ENCODE measurements around the gene MSI1.

The MSI1 gene

GRCh38 chr12:120399531-120399930 lies 30.6 kb upstream of the MSI1 start:
- DNase-seq (ENCODE audit: insufficient read length) (no peak), FAIRE-seq (no peak)
- no peak for TF ChIP-seq TAF1 (IDR thresholded peaks at IDR 0.05; ENCODE audit: borderline replicate concordance, low read depth, low read length)
- no peak for TF ChIP-seq POLR2AphosphoS5 (IDR thresholded peaks at IDR 0.05; ENCODE audit: low read depth, low read length)
- TF ChIP-seq POLR2A (IDR thresholded peaks at IDR 0.05; ENCODE audit: low read depth, low read length): no peak

GRCh38 chr12:120397824-120398540 lies 29.0 kb upstream of the MSI1 start:
- DNase-seq (ENCODE audit: insufficient read length) (no peak), FAIRE-seq (no peak)
- no peak for TF ChIP-seq POLR2A (IDR thresholded peaks at IDR 0.05; ENCODE audit: low read depth, low read length)
- no peak for TF ChIP-seq POLR2AphosphoS5 (IDR thresholded peaks at IDR 0.05; ENCODE audit: low read depth, low read length)
- TF ChIP-seq TAF1 (IDR thresholded peaks at IDR 0.05; ENCODE audit: borderline replicate concordance, low read depth, low read length): no peak

GRCh38 chr12:120394483-120395367 lies 25.8 kb upstream of the MSI1 start:
- DNase-seq (ENCODE audit: insufficient read length): no peak
- FAIRE-seq: no peak
- TF ChIP-seq POLR2AphosphoS5 (IDR thresholded peaks at IDR 0.05; ENCODE audit: low read depth, low read length) (no peak), TAF1 (IDR thresholded peaks at IDR 0.05; ENCODE audit: borderline replicate concordance, low read depth, low read length) (no peak), POLR2A (IDR thresholded peaks at IDR 0.05; ENCODE audit: low read depth, low read length) (no peak)

- DNase-seq (ENCODE audit: insufficient read length) (no peak), FAIRE-seq (no peak)
- no peak for TF ChIP-seq TAF1 (IDR thresholded peaks at IDR 0.05; ENCODE audit: borderline replicate concordance, low read depth, low read length)
- TF ChIP-seq POLR2AphosphoS5 (IDR thresholded peaks at IDR 0.05; ENCODE audit: low read depth, low read length): no peak
Measured at GRCh38 chr12:120390540-120391120, 21.7 kb upstream of the MSI1 start.

GRCh38 chr12:120388691-120389481 lies 19.9 kb upstream of the MSI1 start:
- TF ChIP-seq POLR2AphosphoS5 (IDR thresholded peaks at IDR 0.05; ENCODE audit: low read depth, low read length) (no peak), POLR2A (IDR thresholded peaks at IDR 0.05; ENCODE audit: low read depth, low read length) (no peak), TAF1 (IDR thresholded peaks at IDR 0.05; ENCODE audit: borderline replicate concordance, low read depth, low read length) (no peak)
- FAIRE-seq (no peak), DNase-seq (ENCODE audit: insufficient read length) (no peak)

- TF ChIP-seq POLR2AphosphoS5 (IDR thresholded peaks at IDR 0.05; ENCODE audit: low read depth, low read length) (no peak), POLR2A (IDR thresholded peaks at IDR 0.05; ENCODE audit: low read depth, low read length) (no peak), TAF1 (IDR thresholded peaks at IDR 0.05; ENCODE audit: borderline replicate concordance, low read depth, low read length) (no peak)
- DNase-seq (ENCODE audit: insufficient read length) (no peak), FAIRE-seq (no peak)
Measured at GRCh38 chr12:120381752-120382419, 12.9 kb upstream of the MSI1 start.

- TF ChIP-seq POLR2A (IDR thresholded peaks at IDR 0.05; ENCODE audit: low read depth, low read length) (no peak), TAF1 (IDR thresholded peaks at IDR 0.05; ENCODE audit: borderline replicate concordance, low read depth, low read length) (no peak), POLR2AphosphoS5 (IDR thresholded peaks at IDR 0.05; ENCODE audit: low read depth, low read length) (no peak)
- no peak for DNase-seq (ENCODE audit: insufficient read length)
- FAIRE-seq: no peak
Measured at GRCh38 chr12:120378036-120378435, 9.1 kb upstream of the MSI1 start.

- TF ChIP-seq POLR2AphosphoS5 (IDR thresholded peaks at IDR 0.05; ENCODE audit: low read depth, low read length): no peak
- no peak for FAIRE-seq
- no peak for DNase-seq (ENCODE audit: insufficient read length)
Measured at GRCh38 chr12:120377611-120378010, 8.6 kb upstream of the MSI1 start.

GRCh38 chr12:120376934-120377572 lies 8.1 kb upstream of the MSI1 start:
- no peak for TF ChIP-seq POLR2A (IDR thresholded peaks at IDR 0.05; ENCODE audit: low read depth, low read length)
- no peak for TF ChIP-seq TAF1 (IDR thresholded peaks at IDR 0.05; ENCODE audit: borderline replicate concordance, low read depth, low read length)
- no peak for TF ChIP-seq POLR2AphosphoS5 (IDR thresholded peaks at IDR 0.05; ENCODE audit: low read depth, low read length)
- DNase-seq (ENCODE audit: insufficient read length) (no peak), FAIRE-seq (no peak)

GRCh38 chr12:120376416-120376815 lies 7.5 kb upstream of the MSI1 start:
- no peak for DNase-seq (ENCODE audit: insufficient read length)
- TF ChIP-seq POLR2AphosphoS5 (IDR thresholded peaks at IDR 0.05; ENCODE audit: low read depth, low read length) (no peak), TAF1 (IDR thresholded peaks at IDR 0.05; ENCODE audit: borderline replicate concordance, low read depth, low read length) (no peak), POLR2A (IDR thresholded peaks at IDR 0.05; ENCODE audit: low read depth, low read length) (no peak)
- no peak for FAIRE-seq
